CD14-positive monocyte (primary cell): ENCODE measurements around the gene AK9. TPM values are rescaled to one million over a fixed set of nuclear protein-coding genes. Genes with fewer than 3 reads are reported as not detected.

Experiments used
- DNase-seq, 3 donors: peaks; one replicate each; pipeline ENCODE4 v3.0.0-alpha.2; 2011 to 2022
- H2AFZ ChIP-seq: 2 replicates; pipeline ENCODE4 v1.6.0; 2012; ENCODE audit warnings: mild to moderate bottlenecking, low read depth, low read length, inconsistent platforms; ENCODE audit not compliant: insufficient read depth, poor library complexity, severe bottlenecking
- H3K27ac ChIP-seq, 2 donors: 1 replicate in 1 of 2; 2 replicates in 1 of 2; pipeline ENCODE4 v1.5.1; 2012 to 2013; ENCODE audit warnings: low read length in 2 of 2, control low read depth in 1 of 2, inconsistent platforms in 1 of 2, low read depth in 1 of 2, mild to moderate bottlenecking in 1 of 2
- H3K27me3 ChIP-seq, 2 donors: one replicate each; pipeline versions ENCODE4 v1.6.0 to v1.6.1; 2011 to 2013; ENCODE audit warnings: low read length in 2 of 2; ENCODE audit not compliant: control insufficient read depth in 2 of 2, insufficient read depth in 2 of 2
- H3K36me3 ChIP-seq, 2 donors: replicated peaks in 1 of 2; 1 replicate in 1 of 2; 2 replicates in 1 of 2; pipeline versions ENCODE4 v1.5.1 to v1.6.1; 2012 to 2013; ENCODE audit warnings: low read length in 2 of 2, control low read depth in 1 of 2, inconsistent platforms in 1 of 2, mild to moderate bottlenecking in 1 of 2; ENCODE audit not compliant: insufficient read depth in 2 of 2, control insufficient read depth in 1 of 2
- H3K4me1 ChIP-seq, 2 donors: 1 replicate in 1 of 2; 2 replicates in 1 of 2; pipeline versions ENCODE4 v1.5.1 to v1.6.1; 2012 to 2013; ENCODE audit warnings: low read length in 2 of 2, control low read depth in 1 of 2, inconsistent platforms in 1 of 2, mild to moderate bottlenecking in 1 of 2, moderate library complexity in 1 of 2; ENCODE audit not compliant: insufficient read depth in 2 of 2, control insufficient read depth in 1 of 2
- H3K4me2 ChIP-seq: replicated peaks from 2 replicates; pipeline ENCODE3; 2012; ENCODE audit warnings: low read length, moderate library complexity, mild to moderate bottlenecking; ENCODE audit not compliant: poor library complexity, severe bottlenecking; ENCODE audit errors: extremely low read depth
- H3K4me3 ChIP-seq, 3 experiments: fragments of 200-600 bp in 1 of 3; sonication (generic) in 1 of 3; replicated peaks in 1 of 3; 1 replicate in 2 of 3; 2 replicates in 1 of 3; pipeline ENCODE4 v1.5.1; 2011 to 2013; ENCODE audit warnings: low read length in 3 of 3, mild to moderate bottlenecking in 3 of 3, control low read depth in 2 of 3, low read depth in 2 of 3, inconsistent platforms in 1 of 3, moderate library complexity in 1 of 3
- H3K79me2 ChIP-seq: 2 replicates; pipeline ENCODE4 v1.6.0; 2012; ENCODE audit warnings: mild to moderate bottlenecking, control low read depth, inconsistent platforms, low read length, moderate library complexity; ENCODE audit not compliant: insufficient read depth
- H3K9ac ChIP-seq: 2 replicates; pipeline ENCODE4 v1.6.0; 2017; ENCODE audit warnings: low read length, mild to moderate bottlenecking; ENCODE audit not compliant: insufficient read depth, poor library complexity, severe bottlenecking
- H3K9me3 ChIP-seq, 2 donors: replicated peaks in 1 of 2; 1 replicate in 1 of 2; 2 replicates in 1 of 2; pipeline versions ENCODE4 v1.5.1 to v1.6.1; 2012 to 2013; ENCODE audit warnings: low read length in 2 of 2, control low read depth in 1 of 2; ENCODE audit not compliant: control insufficient read depth in 1 of 2, insufficient read depth in 1 of 2
- H4K20me1 ChIP-seq: 2 replicates; pipeline ENCODE4 v1.6.0; 2012; ENCODE audit warnings: mild to moderate bottlenecking, low read length, control low read depth, moderate library complexity; ENCODE audit not compliant: insufficient read depth
- H3K27ac Mint-ChIP-seq, 7 donors: one replicate each; pipeline ENCODE4 v1.8.0; 2020; ENCODE audit warnings: mild to moderate bottlenecking in 7 of 7, mixed read lengths in 7 of 7, moderate library complexity in 6 of 7, inconsistent platforms in 2 of 7
- H3K27me3 Mint-ChIP-seq, 3 donors: one replicate each; pipeline ENCODE4 v1.8.0; 2021 to 2022; ENCODE audit warnings: low read depth in 3 of 3, mild to moderate bottlenecking in 3 of 3, mixed read lengths in 3 of 3, moderate library complexity in 3 of 3, inconsistent platforms in 1 of 3
- H3K36me3 Mint-ChIP-seq, 2 donors: one replicate each; pipeline ENCODE4 v1.8.0; 2020; ENCODE audit warnings: mixed read lengths in 2 of 2, inconsistent platforms in 1 of 2, mild to moderate bottlenecking in 1 of 2
- H3K4me1 Mint-ChIP-seq: one replicate; pipeline ENCODE4 v1.8.0; 2020; ENCODE audit warnings: mild to moderate bottlenecking, mixed read lengths
- H3K4me3 Mint-ChIP-seq, 2 donors: one replicate each; pipeline ENCODE4 v1.8.0; 2020; ENCODE audit warnings: mild to moderate bottlenecking in 2 of 2, mixed read lengths in 2 of 2, moderate library complexity in 1 of 2
- H3K9me3 Mint-ChIP-seq, 7 donors: one replicate each; pipeline ENCODE4 v1.8.0; 2020 to 2022; ENCODE audit warnings: mixed read lengths in 7 of 7, mild to moderate bottlenecking in 6 of 7, moderate library complexity in 6 of 7, inconsistent platforms in 2 of 7
- CTCF ChIP-seq: fragments of 200-600 bp; IDR thresholded peaks from one replicate; pipeline ENCODE4 v1.8.0; 2022; ENCODE audit warnings: antibody characterized with exemption, mild to moderate bottlenecking
- WGBS: methylation state at CpG from one replicate; pipeline ENCODE4 v1.1.5; 2013; ENCODE audit warnings: missing lambda C conversion rate; ENCODE audit not compliant: insufficient coverage; 5-methylcytosine and 5-hydroxymethylcytosine counted together
- intact Hi-C, 2 donors: fragments of 100-400 bp; cut with micrococcal nuclease; formaldehyde crosslinking; loops; one replicate each; pipeline versions ENCODE4 v1.15.0 to v1.15.1; 2023
- polyA plus RNA-seq, 3 donors: library from polyadenylated mRNA; depleted of rRNA in 1 of 3; unstranded in 2 of 3; stranded (reverse) in 1 of 3; fragments of 300-500 nt in 2 of 3; fragments of >200 nt in 1 of 3; fragmentation: Illumina TruSeq in 2 of 3; gene quantifications; 1 replicate in 2 of 3; 2 replicates in 1 of 3; pipeline ENCODE4 v1.2.3, GENCODE V29; 2012 to 2021

Gene AK9
- polyA plus RNA-seq, 3 donors, result 2.6 to 3.1 (median 2.8) TPM

- Histone ChIP-seq H4K20me1 (peaks cover 75% of the 10 kb centered on the region), H3K27ac (peak overlapping the region; percentile 14 to 48), H3K79me2 (peaks cover 78% of the 10 kb centered on the region), H3K9ac (no peak overlapping the region), H3K9me3 (no peaks in the 10 kb centered on the region), H3K27me3 (no peaks in the 10 kb centered on the region), H2AFZ (no peak overlapping the region), H3K36me3 (peaks cover 0 to 6% of the 10 kb centered on the region in 2 donors), H3K4me1 (peaks cover 52 to 58% of the 10 kb centered on the region in 2 donors), H3K4me3 (peak overlapping the region in 1 of 3 experiments; percentile 3), H3K4me2 (peak overlapping the region; percentile 29)
- H3K27me3 Mint-ChIP-seq, result peaks cover 0 to 2% (median 0%) of the 10 kb centered on the region in 3 donors
- peak overlapping the region; percentile 87 to 96 (median 92) for H3K27ac Mint-ChIP-seq
- WGBS, result 19% methylated on average over 3 of the region's 4 CpGs
- H3K4me3 Mint-ChIP-seq, result peak overlapping the region; percentile 37 to 73
- peaks cover 60% of the 10 kb centered on the region for H3K4me1 Mint-ChIP-seq
- no peak for TF ChIP-seq CTCF
- H3K36me3 Mint-ChIP-seq, result peaks cover 11 to 24% of the 10 kb centered on the region in 2 donors
- intact Hi-C loops, result loop anchor here (5.0 to 10.0 kb wide), 3 partner anchors 82 to 458 kb away; no protein-coding TSS in a partner anchor
- H3K9me3 Mint-ChIP-seq, result peaks cover 0 to 3% (median 0%) of the 10 kb centered on the region in 7 donors
- DNase-seq, result peak; percentile 61 to 88 (median 82)
Measured at GRCh38 chr6:109702791-109703190, 11.8 kb upstream of the AK9 start.

GRCh38 chr6:109701774-109702173, 10.8 kb upstream of the AK9 start:
- Histone ChIP-seq H4K20me1 (peaks cover 76% of the 10 kb centered on the region), H3K79me2 (peaks cover 75% of the 10 kb centered on the region), H3K27me3 (no peaks in the 10 kb centered on the region), H2AFZ (no peak overlapping the region), H3K36me3 (peaks cover 0 to 6% of the 10 kb centered on the region in 2 donors), H3K9me3 (no peaks in the 10 kb centered on the region), H3K27ac (peak overlapping the region in 1 of 2 donors; percentile 42), H3K9ac (no peak overlapping the region), H3K4me3 (peak overlapping the region in 1 of 3 experiments; percentile 8), H3K4me1 (peaks cover 63 to 68% of the 10 kb centered on the region in 2 donors), H3K4me2 (peak overlapping the region; percentile 10)
- peak; percentile 43 to 85 (median 74) for DNase-seq
- Mint-ChIP-seq H3K9me3 (peaks cover 0 to 3% (median 0%) of the 10 kb centered on the region in 7 donors), H3K4me3 (no peak overlapping the region), H3K27me3 (peaks cover 0 to 2% (median 0%) of the 10 kb centered on the region in 3 donors), H3K27ac (peak overlapping the region; percentile 15 to 93 (median 79)), H3K4me1 (peaks cover 68% of the 10 kb centered on the region), H3K36me3 (peaks cover 11 to 24% of the 10 kb centered on the region in 2 donors)
- no peak for TF ChIP-seq CTCF
- intact Hi-C loops, result loop anchor here (5.0 to 10.0 kb wide), 3 partner anchors 83 to 457 kb away; no protein-coding TSS in a partner anchor
- WGBS, result 60% methylated on average over 1 of the region's 2 CpGs
